HG03139 (cell line): Measurements from ENCODE around the gene STX8.

ENCODE experiments used
- ATAC-seq: cut with Tn5 transposase; IDR thresholded peaks from one replicate; pipeline ENCODE4 v1.9.1; 2021; ENCODE audit not compliant: unreplicated experiment

The STX8 gene

GRCh38 chr17:9446528-9446927 is 129.1 kb downstream of the STX8 start:
- no peak for ATAC-seq

DNA sequence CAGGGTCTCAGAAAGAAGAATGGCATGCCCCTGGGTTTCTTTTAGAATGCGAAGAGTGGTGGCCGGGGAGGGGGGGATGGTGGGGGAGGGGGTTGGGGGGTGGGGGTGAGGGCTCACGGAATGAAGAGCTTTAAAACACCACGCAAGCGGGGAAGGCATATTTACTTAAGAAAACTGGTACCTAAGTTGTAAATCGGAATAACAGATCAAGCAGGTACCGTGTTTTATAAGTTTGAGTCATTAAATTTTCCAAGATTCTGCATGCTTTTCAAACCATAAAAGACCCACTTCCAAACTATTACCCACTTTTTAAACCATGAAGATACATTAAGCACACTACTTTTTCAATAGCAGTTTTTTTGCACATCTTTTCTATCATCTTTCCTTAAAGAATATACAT is 130.2 kb downstream of the STX8 start:
- no peak for ATAC-seq

GRCh38 chr17:9444687-9445086 is 130.9 kb downstream of the STX8 start:
- ATAC-seq = no peak

DNA sequence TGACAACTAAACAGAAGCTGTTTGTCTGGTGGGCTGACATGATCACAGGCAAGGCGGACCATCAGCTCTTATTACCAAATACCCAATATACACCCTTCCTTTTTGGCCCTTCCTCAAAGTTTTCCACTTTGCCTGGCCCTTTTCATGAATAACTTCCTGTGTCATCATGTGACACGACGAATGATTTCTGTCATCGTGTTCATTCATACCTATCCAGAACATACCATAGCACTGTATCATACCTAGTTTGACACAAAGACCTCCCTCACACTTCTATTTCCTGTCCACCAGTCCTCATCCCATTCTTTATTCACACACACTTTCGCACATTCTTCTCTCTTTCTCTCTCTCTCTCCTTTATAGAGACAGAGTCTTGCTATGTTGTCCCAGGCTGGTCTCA is 131.8 kb downstream of the STX8 start:
- no peak for ATAC-seq

- no peak for ATAC-seq
These were observed 135.8 kb downstream of the STX8 start for GRCh38 chr17:9439851-9440250.

DNA sequence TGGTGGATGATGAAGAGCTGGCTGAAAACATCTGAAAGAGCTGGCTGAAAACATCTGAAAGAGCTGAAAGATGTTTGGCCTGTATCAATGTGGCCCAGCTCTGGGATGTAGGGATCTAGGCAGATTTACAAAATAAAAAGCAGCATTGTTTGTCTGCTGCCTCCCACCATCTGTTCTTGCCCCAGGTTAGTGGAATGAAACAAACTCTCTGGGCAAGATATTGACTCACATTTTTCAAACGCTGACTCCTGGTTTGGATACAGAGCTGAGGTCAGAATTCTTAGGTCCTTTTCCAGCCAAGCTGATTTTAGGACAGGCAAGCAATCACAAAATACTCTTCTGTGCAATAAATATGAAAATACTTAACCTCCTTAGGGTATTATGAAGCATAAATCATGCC is 139.0 kb downstream of the STX8 start:
- no peak for ATAC-seq

- no peak for ATAC-seq
These were observed 140.5 kb downstream of the STX8 start for GRCh38 chr17:9435165-9435564.

- no peak for ATAC-seq
These were observed 141.0 kb downstream of the STX8 start for GRCh38 chr17:9434642-9435057.

DNA sequence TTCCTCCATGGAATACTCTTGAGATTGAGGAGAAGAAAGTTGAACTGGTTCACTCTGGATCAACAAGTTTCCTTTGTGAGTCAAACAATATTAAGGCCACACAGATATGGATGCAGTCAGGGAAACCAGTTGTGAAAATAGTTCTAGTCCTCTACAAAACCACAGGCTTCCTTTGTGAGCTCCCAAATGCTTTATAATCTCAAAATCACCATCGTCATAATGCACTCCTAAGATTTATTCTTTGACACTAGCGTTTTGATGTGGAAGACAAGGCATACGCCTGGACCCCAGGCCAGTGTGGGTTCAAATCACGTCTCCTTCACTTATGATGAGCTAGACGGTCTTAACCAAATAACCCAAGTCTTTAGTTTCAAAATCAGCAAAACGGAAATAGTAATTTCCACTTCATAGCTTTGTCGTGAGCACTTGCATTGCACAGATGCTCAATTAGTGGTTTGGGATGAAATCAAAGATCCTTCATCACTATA is 142.6 kb downstream of the STX8 start:
- ATAC-seq = no peak

GRCh38 chr17:9432134-9432885 is 143.3 kb downstream of the STX8 start:
- no peak for ATAC-seq

- no peak for ATAC-seq
These were observed 144.0 kb downstream of the STX8 start for GRCh38 chr17:9431620-9432019.

- no peak for ATAC-seq
These were observed 147.9 kb downstream of the STX8 start for GRCh38 chr17:9427465-9428315.

- no peak for ATAC-seq
These were observed 151.5 kb downstream of the STX8 start for GRCh38 chr17:9424071-9424640.

DNA sequence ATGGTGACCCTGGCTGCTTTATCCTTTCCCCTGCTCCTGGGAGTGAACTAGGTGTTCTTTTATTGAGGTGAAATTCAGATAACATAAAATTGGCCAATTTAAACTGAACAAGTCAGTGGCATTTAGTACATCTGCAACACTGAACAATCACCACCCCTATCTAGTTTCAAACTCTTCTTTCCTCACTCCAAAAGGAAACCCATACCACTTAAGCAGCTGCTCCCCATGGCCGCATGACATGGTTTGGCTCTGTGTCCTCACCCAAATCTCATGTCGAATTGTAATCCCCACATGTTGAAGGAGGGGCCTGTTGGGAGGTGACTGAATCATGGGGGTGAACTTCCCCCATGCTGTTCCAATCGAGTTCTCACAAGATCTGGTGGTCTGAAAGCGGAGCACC is 154.1 kb downstream of the STX8 start:
- ATAC-seq = no peak

DNA sequence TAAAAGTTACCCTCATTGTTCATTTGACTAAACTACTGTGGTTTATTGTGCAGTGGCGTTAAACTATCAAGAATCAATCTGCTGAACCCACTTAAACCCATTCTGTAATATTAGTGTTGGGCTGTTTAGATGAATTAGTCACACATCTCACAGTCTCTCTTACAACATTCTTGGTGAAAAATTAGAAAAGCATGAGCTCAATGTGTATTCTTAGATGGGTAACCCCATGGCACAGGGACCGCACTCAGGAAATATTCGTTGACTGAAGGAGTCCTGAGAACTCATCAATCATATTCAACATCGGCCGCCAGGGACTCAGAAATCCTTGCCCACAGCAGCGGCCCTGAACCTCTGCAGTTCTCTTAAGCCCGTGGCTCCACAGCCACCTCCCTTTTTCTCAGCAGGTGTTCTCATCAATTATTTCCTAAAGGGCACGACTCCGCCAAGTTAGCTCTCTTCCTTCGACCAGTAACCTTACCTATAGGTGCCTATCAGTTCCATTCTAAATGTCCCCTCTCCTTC is 155.6 kb downstream of the STX8 start:
- ATAC-seq = no peak

GRCh38 chr17:9414471-9414870 is 161.1 kb downstream of the STX8 start:
- peak; percentile 90 for ATAC-seq

- no peak for ATAC-seq
These were observed 164.9 kb downstream of the STX8 start for GRCh38 chr17:9410737-9411136.

DNA sequence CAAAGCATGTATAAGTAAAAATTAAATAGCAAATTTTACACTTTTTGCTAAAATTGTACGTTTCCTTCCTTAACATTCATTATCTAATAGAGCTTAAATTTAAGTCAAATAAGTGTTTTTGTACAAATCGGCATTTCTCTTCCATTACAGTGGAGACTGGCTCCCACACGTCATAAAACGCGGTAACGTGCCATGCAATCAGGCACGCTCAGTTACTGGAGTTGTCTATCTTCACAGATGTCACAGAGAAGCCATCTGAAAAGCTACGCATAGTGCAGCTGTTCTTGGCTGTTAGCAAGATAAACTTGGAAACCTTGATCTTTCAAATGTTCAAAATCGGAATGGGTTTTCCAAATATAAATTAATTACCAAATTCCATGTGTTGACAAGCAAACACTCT is 165.3 kb downstream of the STX8 start:
- ATAC-seq = no peak

- no peak for ATAC-seq
These were observed 165.7 kb downstream of the STX8 start for GRCh38 chr17:9409878-9410277.

- no peak for ATAC-seq
These were observed 166.5 kb downstream of the STX8 start for GRCh38 chr17:9408868-9409829.
